Gastroesophageal sphincter (tissue), 4 donors: Measurements from ENCODE around the gene HBA2. TPM values are rescaled to one million over a fixed set of nuclear protein-coding genes. Genes with fewer than 3 reads are reported as not detected.

ENCODE experiments used
- ATAC-seq: fragments of 150-250 bp; one replicate; pipeline ENCODE4 v1.9.1; 2016; ENCODE audit warnings: mild to moderate bottlenecking, moderate library complexity
- H3K27ac ChIP-seq, 4 donors: fragments of 200-600 bp; sonication (generic) in 3 of 4; 1 replicate in 3 of 4; 2 replicates in 1 of 4; pipeline ENCODE4 v1.5.1; 2016 to 2019
- H3K27me3 ChIP-seq: fragments of 200-600 bp; sonication (generic); one replicate; pipeline ENCODE4 v1.5.1; 2019
- H3K36me3 ChIP-seq, 2 donors: fragments of 200-600 bp; sonication (generic); one replicate each; pipeline ENCODE4 v1.5.1; 2019; ENCODE audit warnings: control low read depth in 1 of 2
- H3K4me1 ChIP-seq, 3 donors: fragments of 200-600 bp; sonication (generic); 1 replicate in 2 of 3; 2 replicates in 1 of 3; pipeline ENCODE4 v1.5.1; 2016 to 2019; ENCODE audit warnings: control low read depth in 2 of 3
- H3K4me3 ChIP-seq, 2 donors: fragments of 200-600 bp; sonication (generic); one replicate each; pipeline ENCODE4 v1.5.1; 2019; ENCODE audit warnings: mild to moderate bottlenecking in 1 of 2, moderate library complexity in 1 of 2
- H3K9me3 ChIP-seq, 3 donors: fragments of 200-600 bp; sonication (generic); one replicate each; pipeline ENCODE4 v1.5.1; 2017 to 2019; ENCODE audit warnings: control low read depth in 2 of 3
- CTCF ChIP-seq, 4 experiments: fragments of 200-600 bp in 2 of 4; fragments of 450-650 bp in 2 of 4; sonication (generic) in 1 of 4; IDR thresholded peaks; one replicate each; pipeline ENCODE4 v1.5.1; 2017 to 2019; ENCODE audit warnings: antibody characterized with exemption in 4 of 4, mild to moderate bottlenecking in 2 of 4, moderate library complexity in 2 of 4
- EP300 ChIP-seq: sonication (generic); formaldehyde crosslinking; IDR thresholded peaks from one replicate; pipeline ENCODE4 v1.6.1; 2017; ENCODE audit warnings: antibody characterized with exemption, mild to moderate bottlenecking
- POLR2A ChIP-seq, 2 donors: fragments of 450-650 bp; IDR thresholded peaks; one replicate each; pipeline ENCODE4 v1.6.1; 2017; ENCODE audit warnings: antibody characterized with exemption in 2 of 2, mild to moderate bottlenecking in 2 of 2, moderate library complexity in 1 of 2
- POLR2AphosphoS5 ChIP-seq: sonication (generic); formaldehyde crosslinking; IDR thresholded peaks from one replicate; pipeline ENCODE4 v1.6.1; 2017; ENCODE audit warnings: antibody characterized with exemption
- WGBS, 2 donors: methylation state at CpG; one replicate each; pipeline ENCODE4 v1.1.5; 2018; ENCODE audit warnings: low coverage in 1 of 2; 5-methylcytosine and 5-hydroxymethylcytosine counted together
- small RNA-seq, 4 donors: library from RNA; depleted of rRNA; stranded (forward); fragments of <200 nt; gene quantifications; one replicate each; pipeline ENCODE3, GENCODE V24; 2016
- total RNA-seq, 4 donors: library from RNA; depleted of rRNA; stranded (reverse); fragments of >200 nt; gene quantifications; one replicate each; pipeline ENCODE4 v1.1.0, GENCODE V29; 2016

The HBA2 gene
- total RNA-seq, 4 donors from 2014 or later: 40.9 to 72.6 (median 57.7) TPM; not detected in 1

- H3K4me1 ChIP-seq: no peaks in the 10 kb centered on the region
Measured at GRCh38 chr16:220021-220420, 47.3 kb downstream of the HBA2 start.

More at GRCh38 chr16:220021-220420, 47.3 kb downstream of the HBA2 start:
- Histone ChIP-seq H3K36me3 (peaks cover 0 to 100% of the 10 kb centered on the region in 2 donors), H3K27ac (no peak overlapping the region), H3K9me3 (no peaks in the 10 kb centered on the region), H3K4me3 (no peak overlapping the region), H3K27me3 (no peaks in the 10 kb centered on the region)
- 51 to 66% methylated on average over 4 of the region's 4 CpGs for WGBS, 2 donors
- TF ChIP-seq POLR2AphosphoS5 (no peak), EP300 (no peak), POLR2A (IDR thresholded peaks at IDR 0.05) (no peak), CTCF (IDR thresholded peaks at IDR 0.05) (no peak)
- ATAC-seq: no peak

Small RNAs within 50 kb of the gene (small RNA-seq; reads per million reads assigned to genes)
- gene RF00019: 0 reads per million in 4 donors

Other genes starting within 250 kb of the HBA2 start
- 1 to 10 TPM; 2.6 to 5.1 (median 4.5) TPM for gene POLR3K, start 119.3 kb upstream of the HBA2 start, total RNA-seq
- 10 to 100 TPM; 25.6 to 34.4 (median 28.5) TPM for gene SNRNP25, start 119.0 kb upstream of the HBA2 start, total RNA-seq
- gene RHBDF1, start 100.2 kb upstream of the HBA2 start, total RNA-seq: 10 to 100 TPM; 21.0 to 52.3 (median 33.0) TPM
- 100 to 1,000 TPM in 2 of 4 donors, 10 to 100 TPM in 2; 57.4 to 114 (median 92.4) TPM for gene MPG, start 94.7 kb upstream of the HBA2 start, total RNA-seq
- 10 to 100 TPM in 3 of 4 donors, 1 to 10 TPM in 1; 6.5 to 15.7 (median 13.9) TPM for gene NPRL3, start 34.2 kb upstream of the HBA2 start, total RNA-seq
- gene HBZ, start 20.2 kb upstream of the HBA2 start, total RNA-seq: not detected
- gene HBM, start 6.9 kb upstream of the HBA2 start, total RNA-seq: 1 to 10 TPM in 1 of 4 donors, not detected in 3; 3.0 TPM
- gene HBA1, start 3.8 kb downstream of the HBA2 start, total RNA-seq: 10 to 100 TPM in 3 of 4 donors, not detected in 1; 15.5 to 96.7 (median 53.1) TPM
- not detected for gene HBQ1, start 7.6 kb downstream of the HBA2 start, total RNA-seq
- 100 to 1,000 TPM in 1 of 4 donors, 10 to 100 TPM in 3; 34.7 to 112 (median 59.6) TPM for gene LUC7L, start 56.6 kb downstream of the HBA2 start, total RNA-seq
- 100 to 1,000 TPM in 2 of 4 donors, 10 to 100 TPM in 2; 54.5 to 123 (median 93.2) TPM for gene FAM234A, start 61.9 kb downstream of the HBA2 start, total RNA-seq
- 10 to 100 TPM in 2 of 4 donors, 1 to 10 TPM in 2; 3.0 to 11.5 (median 10.1) TPM for gene RGS11, start 103.1 kb downstream of the HBA2 start, total RNA-seq
- gene ARHGDIG, start 107.7 kb downstream of the HBA2 start, total RNA-seq: 1 to 10 TPM; 1.2 to 2.7 (median 1.8) TPM
- gene PDIA2, start 110.3 kb downstream of the HBA2 start, total RNA-seq: under 1 TPM in 2 of 4 donors, not detected in 2; 0.81 to 0.93 TPM
- 10 to 100 TPM; 26.0 to 58.8 (median 32.9) TPM for gene AXIN1, start 179.8 kb downstream of the HBA2 start, total RNA-seq
- 10 to 100 TPM; 47.7 to 93.5 (median 55.8) TPM for gene MRPL28, start 197.7 kb downstream of the HBA2 start, total RNA-seq
- gene PGAP6, start 209.1 kb downstream of the HBA2 start, total RNA-seq: 10 to 100 TPM; 19.9 to 47.6 (median 24.3) TPM
- 100 to 1,000 TPM in 3 of 4 donors, 10 to 100 TPM in 1; 61.1 to 169 (median 136) TPM for gene NME4, start 224.3 kb downstream of the HBA2 start, total RNA-seq
- 10 to 100 TPM; 11.7 to 25.4 (median 19.9) TPM for gene DECR2, start 229.0 kb downstream of the HBA2 start, total RNA-seq